CD14-positive monocyte (primary cell): ENCODE results near the gene MRPS6. TPM values are rescaled to one million over a fixed set of nuclear protein-coding genes. Genes with fewer than 3 reads are reported as not detected.

Source experiments
- DNase-seq, 3 donors: peaks; one replicate each; pipeline ENCODE4 v3.0.0-alpha.2; 2011 to 2022
- H2AFZ ChIP-seq: 2 replicates; pipeline ENCODE4 v1.6.0; 2012; ENCODE audit warnings: mild to moderate bottlenecking, low read depth, low read length, inconsistent platforms; ENCODE audit not compliant: insufficient read depth, poor library complexity, severe bottlenecking
- H3K27ac ChIP-seq, 2 donors: 1 replicate in 1 of 2; 2 replicates in 1 of 2; pipeline ENCODE4 v1.5.1; 2012 to 2013; ENCODE audit warnings: low read length in 2 of 2, control low read depth in 1 of 2, inconsistent platforms in 1 of 2, low read depth in 1 of 2, mild to moderate bottlenecking in 1 of 2
- H3K27me3 ChIP-seq, 2 donors: one replicate each; pipeline versions ENCODE4 v1.6.0 to v1.6.1; 2011 to 2013; ENCODE audit warnings: low read length in 2 of 2; ENCODE audit not compliant: control insufficient read depth in 2 of 2, insufficient read depth in 2 of 2
- H3K36me3 ChIP-seq, 2 donors: replicated peaks in 1 of 2; 1 replicate in 1 of 2; 2 replicates in 1 of 2; pipeline versions ENCODE4 v1.5.1 to v1.6.1; 2012 to 2013; ENCODE audit warnings: low read length in 2 of 2, control low read depth in 1 of 2, inconsistent platforms in 1 of 2, mild to moderate bottlenecking in 1 of 2; ENCODE audit not compliant: insufficient read depth in 2 of 2, control insufficient read depth in 1 of 2
- H3K4me1 ChIP-seq, 2 donors: 1 replicate in 1 of 2; 2 replicates in 1 of 2; pipeline versions ENCODE4 v1.5.1 to v1.6.1; 2012 to 2013; ENCODE audit warnings: low read length in 2 of 2, control low read depth in 1 of 2, inconsistent platforms in 1 of 2, mild to moderate bottlenecking in 1 of 2, moderate library complexity in 1 of 2; ENCODE audit not compliant: insufficient read depth in 2 of 2, control insufficient read depth in 1 of 2
- H3K4me2 ChIP-seq: replicated peaks from 2 replicates; pipeline ENCODE3; 2012; ENCODE audit warnings: low read length, moderate library complexity, mild to moderate bottlenecking; ENCODE audit not compliant: poor library complexity, severe bottlenecking; ENCODE audit errors: extremely low read depth
- H3K4me3 ChIP-seq, 3 experiments: fragments of 200-600 bp in 1 of 3; sonication (generic) in 1 of 3; replicated peaks in 1 of 3; 1 replicate in 2 of 3; 2 replicates in 1 of 3; pipeline ENCODE4 v1.5.1; 2011 to 2013; ENCODE audit warnings: low read length in 3 of 3, mild to moderate bottlenecking in 3 of 3, control low read depth in 2 of 3, low read depth in 2 of 3, inconsistent platforms in 1 of 3, moderate library complexity in 1 of 3
- H3K79me2 ChIP-seq: 2 replicates; pipeline ENCODE4 v1.6.0; 2012; ENCODE audit warnings: mild to moderate bottlenecking, control low read depth, inconsistent platforms, low read length, moderate library complexity; ENCODE audit not compliant: insufficient read depth
- H3K9ac ChIP-seq: 2 replicates; pipeline ENCODE4 v1.6.0; 2017; ENCODE audit warnings: low read length, mild to moderate bottlenecking; ENCODE audit not compliant: insufficient read depth, poor library complexity, severe bottlenecking
- H3K9me3 ChIP-seq, 2 donors: replicated peaks in 1 of 2; 1 replicate in 1 of 2; 2 replicates in 1 of 2; pipeline versions ENCODE4 v1.5.1 to v1.6.1; 2012 to 2013; ENCODE audit warnings: low read length in 2 of 2, control low read depth in 1 of 2; ENCODE audit not compliant: control insufficient read depth in 1 of 2, insufficient read depth in 1 of 2
- H4K20me1 ChIP-seq: 2 replicates; pipeline ENCODE4 v1.6.0; 2012; ENCODE audit warnings: mild to moderate bottlenecking, low read length, control low read depth, moderate library complexity; ENCODE audit not compliant: insufficient read depth
- H3K27ac Mint-ChIP-seq, 7 donors: one replicate each; pipeline ENCODE4 v1.8.0; 2020; ENCODE audit warnings: mild to moderate bottlenecking in 7 of 7, mixed read lengths in 7 of 7, moderate library complexity in 6 of 7, inconsistent platforms in 2 of 7
- H3K27me3 Mint-ChIP-seq, 3 donors: one replicate each; pipeline ENCODE4 v1.8.0; 2021 to 2022; ENCODE audit warnings: low read depth in 3 of 3, mild to moderate bottlenecking in 3 of 3, mixed read lengths in 3 of 3, moderate library complexity in 3 of 3, inconsistent platforms in 1 of 3
- H3K36me3 Mint-ChIP-seq, 2 donors: one replicate each; pipeline ENCODE4 v1.8.0; 2020; ENCODE audit warnings: mixed read lengths in 2 of 2, inconsistent platforms in 1 of 2, mild to moderate bottlenecking in 1 of 2
- H3K4me1 Mint-ChIP-seq: one replicate; pipeline ENCODE4 v1.8.0; 2020; ENCODE audit warnings: mild to moderate bottlenecking, mixed read lengths
- H3K4me3 Mint-ChIP-seq, 2 donors: one replicate each; pipeline ENCODE4 v1.8.0; 2020; ENCODE audit warnings: mild to moderate bottlenecking in 2 of 2, mixed read lengths in 2 of 2, moderate library complexity in 1 of 2
- H3K9me3 Mint-ChIP-seq, 7 donors: one replicate each; pipeline ENCODE4 v1.8.0; 2020 to 2022; ENCODE audit warnings: mixed read lengths in 7 of 7, mild to moderate bottlenecking in 6 of 7, moderate library complexity in 6 of 7, inconsistent platforms in 2 of 7
- WGBS: methylation state at CpG from one replicate; pipeline ENCODE4 v1.1.5; 2013; ENCODE audit warnings: missing lambda C conversion rate; ENCODE audit not compliant: insufficient coverage; 5-methylcytosine and 5-hydroxymethylcytosine counted together
- intact Hi-C, 2 donors: fragments of 100-400 bp; cut with micrococcal nuclease; formaldehyde crosslinking; loops; one replicate each; pipeline versions ENCODE4 v1.15.0 to v1.15.1; 2023
- polyA plus RNA-seq, 3 donors: library from polyadenylated mRNA; depleted of rRNA in 1 of 3; unstranded in 2 of 3; stranded (reverse) in 1 of 3; fragments of 300-500 nt in 2 of 3; fragments of >200 nt in 1 of 3; fragmentation: Illumina TruSeq in 2 of 3; gene quantifications; 1 replicate in 2 of 3; 2 replicates in 1 of 3; pipeline ENCODE4 v1.2.3, GENCODE V29; 2012 to 2021
- TF ChIP-seq, protein P1 (sequence below): fragments of 200-600 bp; IDR thresholded peaks from one replicate; pipeline ENCODE4 v1.8.0; 2022; ENCODE audit warnings: antibody characterized with exemption, mild to moderate bottlenecking

MRPS6 gene
- polyA plus RNA-seq, 3 donors, result 29.8 to 124 (median 101) TPM

GRCh38 chr21:34156957-34157356 lies 83.6 kb downstream of the MRPS6 start:
- Histone ChIP-seq H4K20me1 (no peaks in the 10 kb centered on the region), H3K4me2 (no peak overlapping the region), H3K79me2 (no peaks in the 10 kb centered on the region), H3K27me3 (no peaks in the 10 kb centered on the region), H3K36me3 (no peaks in the 10 kb centered on the region), H3K27ac (no peak overlapping the region), H3K4me3 (no peak overlapping the region), H2AFZ (no peak overlapping the region), H3K9me3 (peaks cover 25 to 37% of the 10 kb centered on the region in 2 donors), H3K9ac (no peak overlapping the region), H3K4me1 (no peaks in the 10 kb centered on the region)
- Mint-ChIP-seq H3K4me1 (no peaks in the 10 kb centered on the region), H3K4me3 (no peak overlapping the region), H3K27me3 (no peaks in the 10 kb centered on the region), H3K9me3 (peaks cover 18 to 41% (median 35%) of the 10 kb centered on the region in 7 donors), H3K36me3 (peaks cover 2 to 5% of the 10 kb centered on the region in 2 donors), H3K27ac (no peak overlapping the region)
- TF ChIP-seq, protein P1, sequence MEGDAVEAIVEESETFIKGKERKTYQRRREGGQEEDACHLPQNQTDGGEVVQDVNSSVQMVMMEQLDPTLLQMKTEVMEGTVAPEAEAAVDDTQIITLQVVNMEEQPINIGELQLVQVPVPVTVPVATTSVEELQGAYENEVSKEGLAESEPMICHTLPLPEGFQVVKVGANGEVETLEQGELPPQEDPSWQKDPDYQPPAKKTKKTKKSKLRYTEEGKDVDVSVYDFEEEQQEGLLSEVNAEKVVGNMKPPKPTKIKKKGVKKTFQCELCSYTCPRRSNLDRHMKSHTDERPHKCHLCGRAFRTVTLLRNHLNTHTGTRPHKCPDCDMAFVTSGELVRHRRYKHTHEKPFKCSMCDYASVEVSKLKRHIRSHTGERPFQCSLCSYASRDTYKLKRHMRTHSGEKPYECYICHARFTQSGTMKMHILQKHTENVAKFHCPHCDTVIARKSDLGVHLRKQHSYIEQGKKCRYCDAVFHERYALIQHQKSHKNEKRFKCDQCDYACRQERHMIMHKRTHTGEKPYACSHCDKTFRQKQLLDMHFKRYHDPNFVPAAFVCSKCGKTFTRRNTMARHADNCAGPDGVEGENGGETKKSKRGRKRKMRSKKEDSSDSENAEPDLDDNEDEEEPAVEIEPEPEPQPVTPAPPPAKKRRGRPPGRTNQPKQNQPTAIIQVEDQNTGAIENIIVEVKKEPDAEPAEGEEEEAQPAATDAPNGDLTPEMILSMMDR, result no peak
- intact Hi-C loops, result no loop called here
- 100% methylated on average over 1 of the region's 3 CpGs for WGBS
- no peak for DNase-seq

DNA sequence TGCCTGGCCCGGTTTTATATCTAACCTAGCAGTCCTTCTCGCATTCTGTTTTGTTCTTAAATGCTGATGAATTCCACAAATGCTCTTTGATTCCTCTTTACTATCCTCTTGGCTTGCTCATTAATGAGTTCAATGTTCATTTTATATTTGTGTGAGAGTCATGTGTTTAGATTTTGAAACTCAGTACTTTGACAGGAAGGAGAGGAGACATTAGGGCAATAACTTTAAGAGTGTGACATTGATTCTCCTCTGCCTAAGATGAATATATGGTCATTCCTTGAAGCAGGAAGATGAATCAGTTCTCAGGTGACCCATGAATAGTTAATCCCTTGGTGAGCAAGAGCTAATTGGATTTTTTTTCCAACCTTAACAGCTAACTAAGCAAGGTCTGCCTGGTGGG lies 84.1 kb downstream of the MRPS6 start:
- TF ChIP-seq, protein P1, result no peak
- H3K36me3 Mint-ChIP-seq, result peaks cover under 1 to 2% of the 10 kb centered on the region in 2 donors
- Histone ChIP-seq H3K27ac (no peak overlapping the region), H3K36me3 (no peaks in the 10 kb centered on the region), H3K27me3 (no peaks in the 10 kb centered on the region), H4K20me1 (no peaks in the 10 kb centered on the region), H3K9me3 (peaks cover 31 to 42% of the 10 kb centered on the region in 2 donors), H3K4me2 (no peak overlapping the region), H3K4me1 (no peaks in the 10 kb centered on the region), H3K4me3 (no peak overlapping the region), H3K79me2 (no peaks in the 10 kb centered on the region), H2AFZ (no peak overlapping the region), H3K9ac (no peak overlapping the region)
- no peaks in the 10 kb centered on the region for H3K27me3 Mint-ChIP-seq
- H3K4me1 Mint-ChIP-seq, result no peaks in the 10 kb centered on the region
- no peak overlapping the region for H3K27ac Mint-ChIP-seq
- H3K9me3 Mint-ChIP-seq, result peaks cover 18 to 46% (median 34%) of the 10 kb centered on the region in 7 donors
- no peak for DNase-seq
- intact Hi-C loops, result no loop called here
- H3K4me3 Mint-ChIP-seq, result no peak overlapping the region
- WGBS, result no CpG with 5 or more reads among the region's 2 CpGs
